ENCODE measurements around the gene VAC14.

- TF ChIP-seq, protein P1, sequence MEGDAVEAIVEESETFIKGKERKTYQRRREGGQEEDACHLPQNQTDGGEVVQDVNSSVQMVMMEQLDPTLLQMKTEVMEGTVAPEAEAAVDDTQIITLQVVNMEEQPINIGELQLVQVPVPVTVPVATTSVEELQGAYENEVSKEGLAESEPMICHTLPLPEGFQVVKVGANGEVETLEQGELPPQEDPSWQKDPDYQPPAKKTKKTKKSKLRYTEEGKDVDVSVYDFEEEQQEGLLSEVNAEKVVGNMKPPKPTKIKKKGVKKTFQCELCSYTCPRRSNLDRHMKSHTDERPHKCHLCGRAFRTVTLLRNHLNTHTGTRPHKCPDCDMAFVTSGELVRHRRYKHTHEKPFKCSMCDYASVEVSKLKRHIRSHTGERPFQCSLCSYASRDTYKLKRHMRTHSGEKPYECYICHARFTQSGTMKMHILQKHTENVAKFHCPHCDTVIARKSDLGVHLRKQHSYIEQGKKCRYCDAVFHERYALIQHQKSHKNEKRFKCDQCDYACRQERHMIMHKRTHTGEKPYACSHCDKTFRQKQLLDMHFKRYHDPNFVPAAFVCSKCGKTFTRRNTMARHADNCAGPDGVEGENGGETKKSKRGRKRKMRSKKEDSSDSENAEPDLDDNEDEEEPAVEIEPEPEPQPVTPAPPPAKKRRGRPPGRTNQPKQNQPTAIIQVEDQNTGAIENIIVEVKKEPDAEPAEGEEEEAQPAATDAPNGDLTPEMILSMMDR (IDR thresholded peaks at IDR 0.05) = no peak
- TF ChIP-seq POLR2A (IDR thresholded peaks at IDR 0.05) = no peak
Measured at GRCh38 chr16:70656712-70657263, 144.2 kb downstream of the VAC14 start.

Measured in vagina (tissue), 2 donors.